B cell (primary cell): Measurements from ENCODE around the gene TREM1. TPM values are rescaled to one million over a fixed set of nuclear protein-coding genes. Genes with fewer than 3 reads are reported as not detected.

Experiments used
- ATAC-seq: fragments of 200-7000 bp; cut with Tn5 transposase; one replicate; pipeline ENCODE4 v1.10.0; 2021; ENCODE audit warnings: low read depth, mild to moderate bottlenecking, moderate number of reproducible peaks, moderate library complexity
- CTCF ChIA-PET: fragments of 350-600 bp; sonication (Branson Sonifier 250); formaldehyde crosslinking; loops from one replicate; lab custom pipeline; 2021; ENCODE audit warnings: antibody characterized with exemption, inconsistent platforms; lab: Charles Lee
- POLR2A ChIA-PET: fragments of 350-600 bp; sonication (Branson Sonifier 250); formaldehyde crosslinking; loops from one replicate; lab custom pipeline; 2021; ENCODE audit warnings: antibody characterized with exemption; lab: Charles Lee
- DNase-seq: peaks from one replicate; pipeline ENCODE4 v3.0.0; 2013
- H2AFZ ChIP-seq: 2 replicates; pipeline ENCODE4 v1.6.1; 2012; ENCODE audit warnings: mild to moderate bottlenecking, low read depth, low read length; ENCODE audit not compliant: insufficient read depth, poor library complexity, severe bottlenecking
- H3K27ac ChIP-seq, 2 donors: 1 replicate in 1 of 2; 2 replicates in 1 of 2; pipeline ENCODE4 v1.5.1; 2012 to 2013; ENCODE audit warnings: low read length in 2 of 2, mild to moderate bottlenecking in 2 of 2, moderate library complexity in 1 of 2
- H3K27me3 ChIP-seq, 4 experiments: fragments of 200-600 bp in 1 of 4; sonication (generic) in 1 of 4; replicated peaks in 1 of 4; 1 replicate in 2 of 4; 2 replicates in 2 of 4; pipeline versions ENCODE4 v1.6.1 to v1.7.0; 2013 to 2016; ENCODE audit warnings: low read length in 3 of 4, mild to moderate bottlenecking in 2 of 4, mixed read lengths in 1 of 4, moderate library complexity in 1 of 4; ENCODE audit not compliant: insufficient read depth in 4 of 4, control insufficient read depth in 3 of 4; ENCODE audit errors: control extremely low read depth in 1 of 4
- H3K36me3 ChIP-seq, 2 experiments: replicated peaks in 1 of 2; 1 replicate in 1 of 2; 2 replicates in 1 of 2; pipeline versions ENCODE4 v1.6.1 to v1.7.1; 2013; ENCODE audit warnings: low read length in 1 of 2; ENCODE audit not compliant: insufficient read depth in 2 of 2, control insufficient read depth in 1 of 2; ENCODE audit errors: control extremely low read depth in 1 of 2, extremely low read depth in 1 of 2
- H3K4me1 ChIP-seq, 2 donors: fragments of 200-600 bp in 1 of 2; sonication (generic) in 1 of 2; 1 replicate in 1 of 2; 2 replicates in 1 of 2; pipeline versions ENCODE4 v1.5.1 to v1.6.1; 2013 to 2017; ENCODE audit warnings: low read length in 2 of 2; ENCODE audit not compliant: control insufficient read depth in 2 of 2, insufficient read depth in 2 of 2
- H3K4me2 ChIP-seq: replicated peaks from 2 replicates; pipeline ENCODE3; 2012; ENCODE audit warnings: mild to moderate bottlenecking, low read depth, low read length; ENCODE audit not compliant: poor library complexity, severe bottlenecking
- H3K4me3 ChIP-seq, 5 experiments: fragments of 200-600 bp in 1 of 5; sonication (generic) in 1 of 5; 1 replicate in 3 of 5; 2 replicates in 2 of 5; pipeline versions ENCODE4 v1.5.1 to v1.7.0; 2011 to 2016; ENCODE audit warnings: low read length in 4 of 5, mild to moderate bottlenecking in 4 of 5, low read depth in 2 of 5, control low read depth in 1 of 5, moderate library complexity in 1 of 5; ENCODE audit not compliant: insufficient read depth in 1 of 5; ENCODE audit errors: control extremely low read depth in 1 of 5, extremely low read depth in 1 of 5
- H3K79me2 ChIP-seq: fragments of 200-600 bp; sonication (generic); one replicate; pipeline ENCODE4 v1.6.0; 2016; ENCODE audit warnings: low read length; ENCODE audit not compliant: control insufficient read depth, insufficient read depth
- H3K9ac ChIP-seq: fragments of 200-600 bp; sonication (generic); 2 replicates; pipeline ENCODE4 v1.6.1; 2017; ENCODE audit warnings: mild to moderate bottlenecking, low read length, moderate library complexity
- H3K9me3 ChIP-seq, 3 donors: one replicate each; pipeline versions ENCODE4 v1.6.1 to v1.7.1; 2013; ENCODE audit warnings: low read length in 2 of 3; ENCODE audit not compliant: control insufficient read depth in 2 of 3, insufficient read depth in 1 of 3; ENCODE audit errors: control extremely low read depth in 1 of 3
- H4K20me1 ChIP-seq: 2 replicates; pipeline ENCODE4 v1.6.0; 2012; ENCODE audit warnings: mild to moderate bottlenecking, low read length; ENCODE audit not compliant: insufficient read depth, control insufficient read depth, poor library complexity, severe bottlenecking
- H3K27ac Mint-ChIP-seq: one replicate; pipeline ENCODE4 v1.8.0; 2021; ENCODE audit warnings: mixed read lengths
- H3K27me3 Mint-ChIP-seq: one replicate; pipeline ENCODE4 v1.8.0; 2021; ENCODE audit warnings: mixed read lengths
- H3K4me1 Mint-ChIP-seq: one replicate; pipeline ENCODE4 v1.8.0; 2021; ENCODE audit warnings: mixed read lengths
- H3K4me3 Mint-ChIP-seq: one replicate; pipeline ENCODE4 v1.8.0; 2021; ENCODE audit warnings: mixed read lengths
- H3K9me3 Mint-ChIP-seq: one replicate; pipeline ENCODE4 v1.8.0; 2022; ENCODE audit warnings: mixed read lengths; ENCODE audit not compliant: insufficient read depth
- EZH2 ChIP-seq: IDR thresholded peaks from 2 replicates; pipeline ENCODE4 v1.6.1; 2012; ENCODE audit warnings: borderline replicate concordance, low read depth, mild to moderate bottlenecking, moderate library complexity, low read length; ENCODE audit not compliant: insufficient read depth, poor library complexity, severe bottlenecking
- WGBS: methylation state at CpG from one replicate; pipeline ENCODE4 v1.1.5; 2013; ENCODE audit warnings: missing lambda C conversion rate; ENCODE audit not compliant: insufficient coverage; 5-methylcytosine and 5-hydroxymethylcytosine counted together
- intact Hi-C: fragments of 100-400 bp; cut with micrococcal nuclease; formaldehyde crosslinking; loops from one replicate; pipeline ENCODE4 v1.10.0; 2022
- polyA plus RNA-seq: library from polyadenylated mRNA; depleted of rRNA; stranded (reverse); fragments of >200 nt; gene quantifications from 2 replicates; pipeline ENCODE4 v1.2.3, GENCODE V29; 2012
- total RNA-seq, 2 donors: library from RNA; stranded (reverse); fragments of 120-200 nt in 1 of 2; gene quantifications; 1 replicate in 1 of 2; 2 replicates in 1 of 2; pipeline versions ENCODE4 v1.2.3 to v1.2.4, GENCODE V29; 2013 to 2022
- TF ChIP-seq, protein P1 (sequence below): fragments of 200-600 bp; IDR thresholded peaks from one replicate; pipeline ENCODE4 v1.8.0; 2022; ENCODE audit warnings: antibody characterized with exemption, mild to moderate bottlenecking

TREM1 gene
- total and polyA plus RNA-seq, 2 donors (not counting 1 experiment from before 2014, with no cell fraction given) = 1.9 TPM; not detected in 1

GRCh38 chr6:41331401-41332150 lies 45.1 kb upstream of the TREM1 start:
- peak overlapping the region; percentile 66 for H3K27ac Mint-ChIP-seq
- no peaks in the 10 kb centered on the region for H3K79me2 ChIP-seq

GRCh38 chr6:41327177-41327576 lies 40.7 kb upstream of the TREM1 start:
- H3K4me3 Mint-ChIP-seq = no peak overlapping the region
- CTCF ChIA-PET = interaction anchor here (1.6 kb wide), 1 partner anchor 21 kb away, joined by 5 read pairs; no protein-coding TSS in a partner anchor
- no CpG with 5 or more reads among the region's 2 CpGs for WGBS

More at GRCh38 chr6:41331401-41332150, 45.1 kb upstream of the TREM1 start:
- ATAC-seq (no peak), DNase-seq (no peak)
- H3K4me1 ChIP-seq = peaks cover 36 to 44% of the 10 kb centered on the region in 2 donors
- CTCF ChIA-PET = interaction anchor here (2.6 to 4.7 kb wide), 2 partner anchors 9 to 12 kb away, joined by 6 to 45 read pairs; no protein-coding TSS in a partner anchor
- H4K20me1 ChIP-seq = no peaks in the 10 kb centered on the region
- H3K9ac ChIP-seq = no peak overlapping the region
- H3K36me3 ChIP-seq = no peaks in the 10 kb centered on the region
- no peak overlapping the region for H3K27ac ChIP-seq
- WGBS = 92% methylated on average over 9 of the region's 11 CpGs
- H3K4me3 ChIP-seq = no peak overlapping the region
- no peak for TF ChIP-seq EZH2
- TF ChIP-seq, protein P1, sequence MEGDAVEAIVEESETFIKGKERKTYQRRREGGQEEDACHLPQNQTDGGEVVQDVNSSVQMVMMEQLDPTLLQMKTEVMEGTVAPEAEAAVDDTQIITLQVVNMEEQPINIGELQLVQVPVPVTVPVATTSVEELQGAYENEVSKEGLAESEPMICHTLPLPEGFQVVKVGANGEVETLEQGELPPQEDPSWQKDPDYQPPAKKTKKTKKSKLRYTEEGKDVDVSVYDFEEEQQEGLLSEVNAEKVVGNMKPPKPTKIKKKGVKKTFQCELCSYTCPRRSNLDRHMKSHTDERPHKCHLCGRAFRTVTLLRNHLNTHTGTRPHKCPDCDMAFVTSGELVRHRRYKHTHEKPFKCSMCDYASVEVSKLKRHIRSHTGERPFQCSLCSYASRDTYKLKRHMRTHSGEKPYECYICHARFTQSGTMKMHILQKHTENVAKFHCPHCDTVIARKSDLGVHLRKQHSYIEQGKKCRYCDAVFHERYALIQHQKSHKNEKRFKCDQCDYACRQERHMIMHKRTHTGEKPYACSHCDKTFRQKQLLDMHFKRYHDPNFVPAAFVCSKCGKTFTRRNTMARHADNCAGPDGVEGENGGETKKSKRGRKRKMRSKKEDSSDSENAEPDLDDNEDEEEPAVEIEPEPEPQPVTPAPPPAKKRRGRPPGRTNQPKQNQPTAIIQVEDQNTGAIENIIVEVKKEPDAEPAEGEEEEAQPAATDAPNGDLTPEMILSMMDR = no peak
- POLR2A ChIA-PET = no interaction called here
- H3K4me3 Mint-ChIP-seq = no peak overlapping the region
- H3K27me3 Mint-ChIP-seq = peaks cover 9% of the 10 kb centered on the region
- peaks cover 45% of the 10 kb centered on the region for H3K4me1 Mint-ChIP-seq
- H3K9me3 Mint-ChIP-seq = no peaks in the 10 kb centered on the region
- H3K27me3 ChIP-seq = peaks cover 0 to 3% (median 0%) of the 10 kb centered on the region in 4 experiments
- H3K4me2 ChIP-seq = no peak overlapping the region
- no peaks in the 10 kb centered on the region for H3K9me3 ChIP-seq
- no peak overlapping the region for H2AFZ ChIP-seq
- intact Hi-C loops = no loop called here

More at GRCh38 chr6:41327177-41327576, 40.7 kb upstream of the TREM1 start:
- Histone ChIP-seq H2AFZ (no peak overlapping the region), H3K27ac (no peak overlapping the region), H3K4me2 (no peak overlapping the region), H3K4me1 (peaks cover 3 to 7% of the 10 kb centered on the region in 2 donors), H3K9me3 (no peaks in the 10 kb centered on the region), H3K9ac (no peak overlapping the region), H3K4me3 (no peak overlapping the region), H3K27me3 (peaks cover 0 to 7% (median 1%) of the 10 kb centered on the region in 4 experiments), H3K36me3 (no peaks in the 10 kb centered on the region), H4K20me1 (no peaks in the 10 kb centered on the region), H3K79me2 (no peaks in the 10 kb centered on the region)
- Mint-ChIP-seq H3K4me1 (peaks cover 7% of the 10 kb centered on the region), H3K9me3 (no peaks in the 10 kb centered on the region), H3K27me3 (peaks cover 22% of the 10 kb centered on the region), H3K27ac (no peak overlapping the region)
- TF ChIP-seq, protein P1 = no peak
- TF ChIP-seq EZH2 = no peak
- intact Hi-C loops = no loop called here
- DNase-seq = no peak
- POLR2A ChIA-PET = no interaction called here
- ATAC-seq = no peak
